ENCODE results near the gene C2CD3. TPM values are rescaled to one million over a fixed set of nuclear protein-coding genes. Genes with fewer than 3 reads are reported as not detected.

The C2CD3 gene
- total and polyA plus RNA-seq, 9 of the 15 experiments (the other 6 are each of a cell fraction or from before 2014, with no cell fraction given), result 4.4 to 20.2 (median 15.4) TPM

- TF ChIP-seq LCOR (CRISPR knock-in tag; IDR thresholded peaks at IDR 0.05) (0 out of 2 replicates have a peak, but pooled peaks have one; percentile 69), SMARCC2 (IDR thresholded peaks at IDR 0.05; ENCODE audit: low read depth) (no peak), ZNF584 (CRISPR knock-in tag; IDR thresholded peaks at IDR 0.05; ENCODE audit: low read depth) (no peak), ZNF232 (CRISPR knock-in tag; IDR thresholded peaks at IDR 0.05) (no peak), MECOM (CRISPR knock-in tag; IDR thresholded peaks at IDR 0.05) (no peak), MGA (IDR thresholded peaks at IDR 0.05) (peak; percentile 57; the same call in 1 of the 2 replicates), PHF20 (IDR thresholded peaks at IDR 0.05; ENCODE audit: partially characterized antibody) (no peak), CHD4 (IDR thresholded peaks at IDR 0.05; ENCODE audit: insufficient read depth, insufficient replicate concordance, low read depth, low read length, poor library complexity, severe bottlenecking) (no peak), L3MBTL2 (IDR thresholded peaks at IDR 0.05) (peak; percentile 65), ZFP36 (IDR thresholded peaks at IDR 0.05; ENCODE audit: low read depth, low read length, partially characterized antibody) (peak; percentile 28), E2F6 (IDR thresholded peaks at IDR 0.05; ENCODE audit: borderline replicate concordance in 1 of 2, extremely low read depth in 1 of 2, insufficient read depth in 1 of 2, insufficient read length in 1 of 2, low read depth in 1 of 2, low read length in 1 of 2, poor library complexity in 1 of 2, severe bottlenecking in 1 of 2) (peak; percentile 73 to 85), LARP7 (IDR thresholded peaks at IDR 0.05) (no peak), HIVEP1 (CRISPR knock-in tag; IDR thresholded peaks at IDR 0.05) (no peak), NCOA6 (IDR thresholded peaks at IDR 0.05) (no peak), TCF3 (CRISPR knock-in tag; IDR thresholded peaks at IDR 0.05) (peak; percentile 40; the same call in 1 of the 2 replicates)
Observed at GRCh38 chr11:73980001-73980961, 190.5 kb downstream of the C2CD3 start (continued).
